Suppressor macrophage treated with lipopolysaccharide for 1 hour (primary cell): ENCODE measurements around the gene FAM168B.

Source experiments
- DNase-seq, 3 donors: peaks; one replicate each; pipeline ENCODE4 v3.0.0-alpha.2; 2020 to 2022

FAM168B gene

DNA sequence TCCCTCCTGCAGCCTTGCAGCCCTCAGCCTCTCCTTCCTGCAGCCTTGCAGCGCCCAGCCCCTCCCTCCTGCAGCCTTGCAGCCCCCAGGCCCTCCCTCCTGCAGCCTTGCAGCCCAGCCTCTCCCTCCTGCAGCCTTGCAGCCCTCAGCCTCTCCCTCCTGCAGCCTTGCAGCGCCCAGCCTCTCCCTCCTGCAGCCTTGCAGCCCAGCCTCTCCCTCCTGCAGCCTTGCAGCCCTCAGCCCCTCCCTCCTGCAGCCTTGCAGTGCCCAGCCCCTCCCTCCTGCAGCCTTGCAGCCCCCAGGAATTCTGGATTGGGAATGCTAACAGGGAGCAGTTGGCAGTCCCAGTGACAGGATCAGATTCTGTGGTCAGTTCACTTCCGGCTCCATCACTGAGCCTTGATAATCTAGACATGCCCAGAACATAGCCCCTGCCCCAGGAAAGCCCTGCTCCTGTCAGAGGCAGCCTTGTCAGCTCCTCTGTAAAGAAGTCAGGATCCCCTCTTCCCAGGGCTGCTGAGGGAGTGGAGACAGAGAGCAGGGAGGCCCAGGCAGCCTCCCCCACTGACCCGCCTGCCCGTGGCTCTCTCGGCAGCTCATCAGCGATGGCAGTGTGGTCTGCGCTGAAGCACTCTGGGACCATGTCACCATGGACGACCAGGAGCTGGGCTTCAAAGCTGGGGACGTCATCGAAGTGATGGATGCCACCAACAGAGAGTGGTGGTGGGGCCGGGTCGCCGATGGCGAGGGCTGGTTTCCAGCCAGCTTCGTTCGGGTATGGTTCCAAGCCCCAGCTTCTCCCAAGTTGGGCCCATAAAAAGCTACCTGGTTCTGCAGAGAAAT, 54.8 kb downstream of the FAM168B start:
- DNase-seq: no peak

DNA sequence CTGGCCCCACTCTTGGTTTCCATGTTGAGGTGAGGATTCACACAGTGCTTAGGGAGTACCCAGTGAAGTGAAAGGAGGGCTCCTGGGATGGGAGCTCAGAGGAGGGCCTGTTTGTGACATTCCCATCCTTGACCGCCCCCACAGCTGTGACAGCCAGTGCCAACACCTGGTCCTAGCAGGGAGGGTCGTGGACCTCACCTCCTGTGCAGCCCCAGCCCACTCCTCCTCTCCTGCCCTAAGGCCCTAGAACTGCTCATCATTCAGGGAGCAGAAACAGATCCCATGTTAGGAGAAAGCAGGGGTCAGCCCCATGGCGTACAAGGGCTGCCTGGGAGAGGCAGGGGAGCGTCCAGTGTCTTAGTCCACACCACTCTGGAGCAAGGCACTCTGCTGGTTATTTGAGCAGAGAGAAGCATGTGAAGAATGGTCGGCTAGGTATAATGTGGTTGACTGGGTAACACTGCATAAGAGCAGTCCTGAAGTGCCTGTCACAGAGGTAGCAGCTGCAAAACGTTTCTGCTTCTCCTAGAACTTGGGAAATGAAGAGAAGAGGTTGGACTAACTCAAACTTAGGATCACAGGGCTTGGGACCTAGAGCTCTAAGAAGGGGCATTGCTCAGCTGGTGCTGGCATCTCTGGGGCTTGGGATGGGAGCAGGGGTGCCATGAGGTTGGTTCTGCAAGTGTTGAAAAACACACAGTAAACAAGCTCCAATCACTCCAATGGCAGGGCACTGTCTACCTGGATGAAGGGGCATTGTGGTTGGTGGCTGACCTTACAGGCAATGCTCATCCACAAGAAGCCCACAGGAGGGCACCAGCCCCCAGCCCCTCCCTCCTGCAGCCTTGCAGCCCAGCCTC, 55.6 kb downstream of the FAM168B start:
- no peak for DNase-seq

DNA sequence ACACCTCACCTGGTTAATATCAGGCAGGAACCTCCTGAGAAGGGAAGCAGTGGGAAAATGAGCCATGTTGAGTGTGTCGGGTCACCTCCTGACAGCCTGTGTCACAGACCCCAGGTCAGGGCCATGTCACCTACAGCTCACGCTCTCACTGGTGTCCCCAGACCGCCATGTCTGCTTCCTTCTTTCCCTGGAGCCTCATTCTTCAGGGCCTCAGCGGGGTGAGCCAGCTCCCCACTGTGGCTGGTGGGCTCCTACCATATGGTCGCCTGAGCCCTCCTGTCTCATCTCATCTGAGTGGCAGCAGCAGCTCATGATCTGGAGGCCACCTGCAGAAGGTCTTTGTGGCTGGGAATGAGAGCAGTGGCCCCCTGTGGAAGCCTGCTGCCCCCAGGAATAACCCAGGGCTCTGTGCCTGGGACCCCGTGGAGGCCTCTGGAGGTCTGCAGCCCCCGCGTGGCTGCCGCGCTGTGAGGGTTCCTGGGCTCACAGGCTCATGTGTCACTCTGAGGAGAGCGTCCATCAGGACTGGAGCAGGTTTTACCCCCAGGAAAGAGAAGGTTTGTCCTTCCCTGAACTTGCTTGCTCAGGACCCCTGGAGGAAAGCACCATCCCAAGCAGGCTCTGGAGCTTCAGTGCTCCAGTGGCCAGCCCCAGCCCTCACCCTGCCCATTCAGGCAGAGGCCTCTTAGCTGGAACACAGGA, 56.4 kb downstream of the FAM168B start:
- no peak for DNase-seq

DNA sequence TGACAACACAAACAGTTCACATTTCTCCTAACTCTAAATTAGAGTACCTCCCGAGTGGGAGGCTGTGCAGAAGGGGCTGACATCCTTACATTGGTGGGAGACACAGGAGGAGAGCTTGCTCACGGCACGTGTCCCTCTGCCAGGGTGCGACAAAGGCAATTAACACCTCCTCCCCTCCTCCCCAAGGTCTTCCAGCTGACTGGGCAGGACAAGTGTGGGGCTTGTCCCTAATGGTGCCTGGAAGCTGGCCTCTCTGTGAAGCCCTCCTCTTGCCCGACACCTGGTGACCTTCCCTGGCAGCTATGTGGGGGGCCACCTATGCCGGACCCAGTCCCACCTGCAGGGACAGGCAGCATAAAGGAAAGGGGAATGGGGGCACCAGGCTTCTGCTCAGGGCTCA, 57.0 kb downstream of the FAM168B start:
- DNase-seq: no peak

DNA sequence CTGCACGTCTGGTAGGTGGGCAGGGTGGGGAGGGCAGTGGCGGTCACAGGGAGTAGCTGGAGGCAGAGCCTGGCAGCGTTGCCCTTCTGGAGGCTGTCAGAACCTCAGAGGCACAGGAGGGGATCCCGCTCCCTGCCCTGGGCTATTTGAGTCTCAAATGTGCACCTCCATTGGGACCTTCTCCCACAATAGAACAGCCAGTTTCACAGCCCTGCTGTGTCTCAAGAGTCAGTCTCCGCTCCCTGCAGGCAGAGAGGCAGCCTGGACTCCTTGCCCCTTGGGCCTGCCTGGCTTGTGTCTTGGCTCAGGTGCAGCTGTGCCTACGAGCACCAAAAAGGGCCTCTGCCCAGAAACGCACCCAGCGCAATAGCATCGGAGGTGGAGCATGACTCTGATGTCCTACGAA, 57.4 kb downstream of the FAM168B start:
- no peak for DNase-seq

DNA sequence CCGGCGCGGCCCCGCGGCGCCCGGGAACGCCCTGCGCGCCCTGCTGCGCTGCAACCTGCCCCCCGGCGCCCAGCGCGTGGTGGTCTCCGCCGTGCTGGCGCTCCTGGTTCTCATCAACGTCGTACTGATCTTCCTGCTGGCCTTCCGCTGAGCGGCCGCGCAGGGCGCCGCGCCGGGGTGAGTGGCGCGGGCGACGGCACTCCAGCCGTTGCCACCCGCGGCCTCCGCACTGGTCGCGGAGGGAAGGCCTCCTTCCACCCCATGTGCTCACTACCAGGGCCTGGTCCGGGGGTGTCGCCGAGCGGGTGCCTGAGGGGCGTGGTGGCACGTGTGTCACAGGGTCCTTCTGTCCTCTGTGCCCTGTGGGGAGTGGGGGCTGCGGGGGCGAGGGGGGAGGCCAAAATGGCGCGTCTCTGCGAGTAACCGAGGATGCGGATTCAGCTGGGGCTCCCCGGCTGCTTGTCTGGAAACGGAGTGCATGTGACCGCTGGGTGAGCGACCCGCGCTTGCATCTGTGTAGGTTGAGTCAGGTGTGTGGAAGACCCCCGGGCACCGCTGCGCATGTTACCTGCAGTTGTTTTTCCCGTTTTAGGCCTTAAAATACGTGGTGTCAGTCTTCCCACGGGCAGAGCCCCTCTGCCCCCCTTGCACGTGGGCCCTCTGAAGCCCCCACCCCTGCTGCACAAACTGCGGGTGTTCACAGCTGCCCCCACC, 58.0 kb downstream of the FAM168B start:
- DNase-seq: no peak

DNA sequence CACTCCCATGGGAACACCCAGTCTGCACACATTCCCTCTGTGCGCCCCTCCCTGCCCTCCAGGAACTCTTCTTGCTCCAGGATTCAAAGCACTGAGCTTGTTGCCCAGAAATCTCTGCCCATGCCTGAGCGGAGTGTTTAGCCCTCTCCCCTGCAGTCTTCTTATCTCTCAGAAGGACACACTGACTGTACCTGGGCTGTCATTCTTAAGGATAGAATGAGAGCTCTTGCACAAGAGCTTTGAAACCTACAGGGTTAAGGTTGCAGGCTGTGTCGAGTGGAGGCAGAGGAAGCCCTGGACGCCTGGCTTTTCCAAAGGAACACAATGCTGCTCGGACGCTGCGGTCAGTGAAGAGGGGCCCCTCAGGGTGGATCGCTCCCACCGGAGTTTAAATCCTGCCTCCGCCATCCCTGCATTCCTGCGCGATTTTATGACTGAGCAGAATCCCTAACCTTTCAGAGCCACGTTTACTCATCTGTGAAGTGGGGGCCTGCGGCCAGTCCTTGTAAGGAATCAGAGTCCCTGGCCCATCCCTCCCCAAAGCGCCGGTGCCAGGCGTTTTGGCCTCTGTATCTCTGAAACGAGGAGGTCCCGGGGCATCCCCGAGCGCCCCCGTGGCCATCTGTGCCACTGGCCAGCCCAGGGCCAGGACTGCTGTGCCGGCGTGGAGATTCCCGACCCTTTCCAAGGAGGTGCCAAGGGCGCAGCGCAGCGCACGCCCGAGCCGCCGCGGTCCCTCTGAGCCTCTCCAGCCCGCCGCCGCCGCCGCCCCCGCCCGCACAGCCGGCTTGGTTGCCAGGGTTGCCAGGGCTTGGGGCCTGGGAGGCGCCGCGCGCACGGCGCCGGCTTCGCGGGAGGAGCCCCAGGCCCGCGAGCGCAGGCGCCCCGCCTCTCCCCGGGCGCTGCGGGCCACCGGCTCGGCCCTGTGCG, 58.9 kb downstream of the FAM168B start:
- DNase-seq: no peak

DNA sequence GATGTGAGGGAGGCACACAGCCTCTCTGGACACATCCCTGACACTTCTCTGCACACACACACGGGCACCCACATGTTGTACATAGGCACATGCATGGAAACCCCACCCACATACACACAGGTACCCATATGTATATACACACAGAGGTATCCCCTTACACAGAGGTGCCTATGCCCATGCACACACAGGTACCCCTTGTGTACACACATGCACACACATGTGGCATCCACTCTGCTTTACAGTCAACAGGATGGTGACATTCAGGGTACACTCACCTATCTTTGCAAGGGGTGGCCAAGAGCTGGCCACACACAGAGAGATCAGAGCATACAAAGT, 59.5 kb downstream of the FAM168B start:
- DNase-seq: no peak

DNA sequence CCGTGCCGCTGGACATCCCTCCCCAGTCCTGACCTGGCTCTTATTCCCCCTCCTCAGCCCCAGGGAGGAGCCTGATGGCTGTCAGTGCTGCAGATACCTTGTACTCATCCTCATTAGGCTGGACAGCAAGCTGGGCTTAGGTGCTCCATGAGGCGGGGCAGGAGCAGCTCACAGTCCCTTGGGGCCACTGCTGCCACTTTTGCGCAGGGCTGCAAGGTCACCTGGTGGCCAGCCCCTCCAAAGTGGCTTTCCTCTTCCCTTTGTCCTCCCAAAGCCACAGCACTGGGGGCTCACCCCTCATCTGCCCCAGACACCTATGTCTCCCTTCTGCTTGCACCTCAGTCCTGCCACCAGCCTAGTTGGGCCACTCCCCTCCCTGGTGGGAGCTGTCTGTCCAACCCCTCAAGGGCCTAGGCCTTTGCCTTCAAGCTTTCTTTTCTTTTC, 60.8 kb downstream of the FAM168B start:
- DNase-seq: no peak

DNA sequence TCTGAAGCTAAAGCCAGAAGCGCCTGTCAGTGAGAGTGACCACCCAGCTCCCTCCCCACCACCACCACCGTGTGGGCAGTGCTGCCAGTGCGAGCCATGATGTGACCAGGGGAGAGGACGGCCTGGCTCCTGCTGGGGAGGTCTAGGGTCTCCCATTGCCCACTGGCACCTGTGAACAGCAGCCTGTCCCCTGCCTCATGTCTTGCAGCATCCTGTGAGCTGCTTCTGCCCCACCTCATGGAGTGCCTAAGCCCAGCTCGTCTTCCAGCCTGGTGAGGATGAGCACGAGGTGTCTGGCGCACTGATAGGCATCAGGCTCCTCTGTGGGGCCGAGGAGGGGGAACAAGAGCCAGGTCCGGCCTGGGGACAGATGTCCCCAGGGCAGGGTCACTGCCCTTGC, 61.4 kb downstream of the FAM168B start:
- no peak for DNase-seq

DNA sequence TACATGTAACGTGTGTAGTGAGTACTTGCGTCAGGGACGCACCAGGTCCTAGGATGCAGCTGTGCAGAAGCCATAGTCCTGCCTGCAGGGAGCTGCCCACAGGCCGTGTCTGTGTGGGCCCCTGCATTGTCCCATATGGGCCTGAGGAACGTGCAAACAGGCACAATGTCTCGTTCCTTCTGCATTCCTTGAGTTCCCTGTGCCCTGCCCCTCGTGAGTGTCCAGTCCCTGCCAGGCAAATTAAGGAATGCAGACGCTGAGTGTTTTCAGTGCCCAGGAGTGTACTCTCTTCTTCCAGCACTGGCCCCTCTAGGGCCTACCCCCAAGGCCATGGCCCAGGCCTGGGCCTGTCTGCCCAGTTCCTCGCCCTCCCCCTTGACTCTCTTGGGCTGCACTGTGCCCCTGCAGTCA, 61.8 kb downstream of the FAM168B start:
- no peak for DNase-seq

DNA sequence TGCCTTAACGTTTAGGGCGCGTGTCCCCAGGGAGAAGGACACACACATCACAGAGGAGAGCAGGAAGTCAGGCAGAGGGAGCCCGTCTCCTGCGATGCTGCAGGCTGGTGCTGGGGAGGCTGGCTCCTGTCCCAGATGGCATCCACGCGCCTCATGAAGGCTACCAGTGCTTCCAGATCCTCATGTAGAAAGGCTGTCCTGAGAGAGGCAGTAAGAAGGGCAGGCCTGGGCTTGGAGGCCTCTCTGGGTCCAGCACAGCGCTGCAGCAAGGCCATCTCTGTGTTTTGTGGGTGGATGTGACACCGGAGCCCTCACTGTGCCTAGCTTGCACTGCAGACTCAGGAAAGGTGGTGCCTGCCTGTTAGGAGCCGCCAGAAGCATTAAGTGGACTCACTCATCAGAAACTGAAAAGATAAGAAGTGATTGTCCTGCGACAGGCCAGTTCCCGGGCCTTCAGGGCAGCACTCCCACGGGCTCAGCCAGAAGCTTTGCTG, 62.7 kb downstream of the FAM168B start:
- DNase-seq: no peak

DNA sequence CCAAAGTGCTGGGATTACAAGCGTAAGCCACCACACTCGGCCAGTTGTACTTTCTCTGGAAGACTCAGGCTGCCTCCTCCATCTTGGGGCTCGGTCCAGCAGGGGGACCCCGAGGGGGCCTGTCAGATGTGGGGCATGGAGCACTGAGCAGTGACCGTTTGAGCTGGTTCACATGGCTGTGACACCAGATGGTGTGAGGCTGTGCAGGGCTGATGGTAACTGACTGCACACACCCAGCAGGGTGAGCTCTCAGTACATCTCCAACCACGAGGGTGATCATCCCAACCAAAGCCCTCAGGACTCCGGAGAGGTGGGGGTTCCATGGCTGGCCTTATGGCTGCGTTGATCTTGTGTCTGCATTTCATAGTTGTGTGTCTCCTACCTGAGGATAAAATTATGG, 63.4 kb downstream of the FAM168B start:
- DNase-seq: no peak

DNA sequence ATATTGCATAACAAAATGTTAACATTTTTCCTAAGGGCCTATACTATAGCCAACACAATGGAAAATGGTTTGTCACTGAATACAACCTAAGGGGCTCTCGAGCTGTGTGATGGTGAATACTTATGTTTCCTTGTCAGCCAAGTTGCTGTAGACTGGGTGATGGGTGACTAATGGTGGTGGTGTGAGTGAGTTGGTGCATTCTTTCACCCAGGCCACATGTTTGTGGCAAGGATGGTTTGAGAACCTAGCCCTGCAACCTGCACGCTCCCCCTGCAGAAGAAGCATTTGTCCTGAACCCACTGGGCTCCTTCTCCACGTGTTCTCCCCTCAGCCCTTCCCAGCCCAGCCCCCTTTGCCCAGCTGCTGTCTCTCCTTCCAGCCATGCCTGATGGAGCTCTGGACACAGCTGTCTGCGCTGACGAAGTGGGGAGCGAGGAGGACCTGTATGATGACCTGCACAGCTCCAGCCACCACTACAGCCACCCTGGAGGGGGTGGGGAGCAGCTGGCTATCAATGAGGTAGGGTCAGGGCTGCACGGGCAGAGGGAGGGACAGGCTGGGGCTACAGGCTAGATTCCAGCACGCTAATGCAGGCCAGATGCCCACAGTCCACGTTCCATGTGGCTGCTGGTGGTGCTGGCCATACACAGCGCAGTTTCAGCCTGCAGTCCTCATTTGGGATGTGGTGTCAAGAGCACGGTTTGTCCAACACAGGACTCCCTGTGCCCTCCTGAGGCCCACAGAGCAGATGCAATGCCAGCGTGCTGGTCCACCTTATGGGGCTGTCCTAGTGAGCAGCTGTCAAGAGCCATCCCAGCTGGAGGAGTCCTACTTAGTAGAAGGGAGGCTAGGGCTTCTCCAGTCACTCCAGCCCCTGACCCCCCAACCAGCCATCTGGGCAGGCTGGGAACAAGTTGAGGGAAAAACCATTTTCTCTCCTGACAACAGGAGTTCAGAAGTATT, 65.4 kb downstream of the FAM168B start:
- no peak for DNase-seq

DNA sequence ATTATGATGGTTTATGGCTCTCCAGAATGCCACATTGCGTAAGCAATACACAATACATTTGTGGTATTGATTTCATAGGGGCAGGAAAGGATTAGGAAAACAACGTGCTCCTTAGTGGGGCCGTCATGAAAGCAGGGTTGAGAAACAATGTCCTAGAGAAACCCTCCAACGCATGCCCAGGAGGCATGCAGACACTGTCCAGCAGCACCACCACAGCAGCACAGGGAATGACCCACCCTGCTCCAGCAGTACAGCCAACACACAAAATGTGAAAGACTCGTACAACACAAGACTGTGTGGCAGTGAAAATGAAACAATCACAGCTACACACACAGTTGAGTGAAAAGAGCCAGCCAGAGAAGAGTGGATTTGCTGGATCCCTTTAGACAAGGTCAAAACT, 66.3 kb downstream of the FAM168B start:
- DNase-seq: no peak

DNA sequence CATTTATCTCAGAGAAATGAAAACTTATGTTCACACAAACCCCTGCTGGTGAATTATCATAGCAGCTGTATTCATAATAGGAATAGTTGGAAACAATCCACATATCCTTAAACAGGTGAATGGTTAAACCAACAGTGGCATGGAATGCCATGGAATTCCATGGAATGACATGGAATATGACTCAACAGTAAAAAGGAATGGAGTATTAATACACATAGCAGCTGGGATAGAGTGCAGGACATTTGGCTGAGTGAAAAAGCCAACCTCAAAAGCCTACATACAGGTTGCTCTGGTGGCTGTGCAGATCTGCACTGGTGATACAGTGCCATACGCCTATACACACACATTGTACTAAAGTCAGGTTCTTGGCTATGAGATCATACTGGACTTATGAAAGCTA, 69.5 kb downstream of the FAM168B start:
- no peak for DNase-seq

DNA sequence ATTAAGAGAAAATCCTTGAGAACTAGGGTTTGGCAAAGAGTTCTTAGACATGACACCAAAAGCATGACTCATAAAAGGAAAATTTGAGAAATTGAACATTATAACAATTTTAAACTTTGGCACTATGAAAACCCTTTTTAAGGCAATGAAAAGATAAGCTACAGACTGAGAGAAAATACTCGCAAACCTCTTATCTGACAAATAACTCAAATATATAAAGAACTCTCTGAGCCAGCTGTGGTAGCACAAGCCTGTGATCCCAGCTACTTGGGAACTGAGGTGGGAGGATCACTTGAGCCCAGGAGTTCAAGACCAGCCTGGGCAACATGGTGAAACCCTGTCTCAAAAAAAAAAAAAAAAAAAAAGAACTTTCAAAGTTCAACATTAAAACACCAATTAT, 70.5 kb downstream of the FAM168B start:
- DNase-seq: no peak

DNA sequence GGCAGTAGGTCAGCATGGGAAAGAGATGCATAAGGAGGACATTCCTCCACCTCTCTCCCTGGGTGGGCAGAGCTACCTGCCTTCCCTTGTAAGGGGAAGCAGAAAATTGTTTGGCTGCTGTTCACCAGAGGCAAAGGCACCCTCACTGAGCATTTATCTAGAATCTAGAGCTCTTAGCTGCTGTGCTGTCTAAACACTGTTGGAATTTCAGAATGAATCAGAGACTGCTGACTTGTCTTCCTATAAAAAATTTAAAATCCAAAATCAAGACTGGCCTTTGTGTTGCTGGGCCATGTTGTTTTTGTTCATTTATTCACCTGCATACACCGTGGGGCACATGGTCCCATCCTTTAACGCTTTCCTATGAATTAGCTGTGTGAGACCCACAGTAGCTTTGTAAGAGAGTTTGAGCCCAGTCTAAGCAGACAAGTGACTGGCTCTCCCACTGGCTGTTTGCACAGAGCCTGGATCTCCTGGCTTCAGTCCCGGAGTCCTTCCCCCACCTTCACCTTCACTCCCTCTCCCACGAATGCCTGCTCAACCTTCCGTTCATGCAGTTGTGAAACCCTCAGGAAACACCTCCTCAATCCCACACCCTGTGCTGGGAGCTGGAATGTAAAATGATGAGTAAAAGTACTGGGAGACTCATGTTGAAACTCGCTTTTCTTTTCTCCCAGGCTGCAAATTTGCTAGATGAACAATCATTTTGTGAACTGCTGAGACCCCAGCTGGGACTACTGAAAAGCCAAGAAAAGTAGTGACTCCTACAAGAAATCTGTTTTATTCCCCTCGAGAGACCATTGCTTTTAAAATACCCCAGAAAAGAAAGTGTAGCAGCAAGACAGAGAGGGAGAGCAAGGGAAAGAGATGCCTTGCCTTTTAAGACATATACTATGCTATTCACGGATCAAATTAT, 76.2 kb downstream of the FAM168B start:
- DNase-seq: no peak

DNA sequence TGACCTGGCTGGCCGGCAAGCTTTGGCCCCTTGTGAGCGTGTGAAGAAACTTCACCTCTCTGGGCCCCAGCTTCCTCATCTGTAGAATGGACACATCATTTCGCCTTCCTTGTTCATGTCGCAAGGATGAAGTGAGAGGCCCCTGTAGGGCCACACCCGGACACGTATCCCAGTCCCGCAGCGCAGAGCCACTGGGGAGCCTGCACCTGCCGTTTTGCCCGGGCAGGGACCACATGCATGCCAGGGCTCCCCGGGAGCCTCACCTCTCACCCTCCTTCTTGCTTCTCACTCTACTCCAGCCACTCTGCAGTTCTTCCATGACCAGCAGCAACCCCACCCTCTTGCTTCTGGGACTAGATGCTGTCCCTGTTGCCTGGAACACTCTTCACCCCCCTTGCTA, 77.5 kb downstream of the FAM168B start:
- no peak for DNase-seq
